ENCODE results near the gene AGO4.
"Not testable (repeated sequence)": the region's sequence is repeated elsewhere in the genome, so short reads cannot be mapped to it uniquely, and the experiment has no call there.

Gene AGO4

GRCh38 chr1:35784364-35784763, 23.5 kb upstream of the AGO4 start:
- not testable (repeated sequence) for H3K9me3 ChIP-seq (ENCODE audit: control insufficient read depth, low read length); H3K4me3 ChIP-seq (ENCODE audit: extremely low read depth, insufficient read depth, low read length, poor library complexity, severe bottlenecking); H3K27ac ChIP-seq (ENCODE audit: low read depth, low read length, severe bottlenecking); H3K4me1 ChIP-seq (ENCODE audit: control insufficient read depth, insufficient read depth, low read length, poor library complexity, severe bottlenecking); H3K36me3 ChIP-seq (ENCODE audit: control insufficient read depth, insufficient read depth, low read length)
- 94 to 100% methylated on average over 1 to 3 of the region's 8 CpGs for WGBS, 2 experiments (ENCODE audit: insufficient coverage in 2 of 2)

DNA sequence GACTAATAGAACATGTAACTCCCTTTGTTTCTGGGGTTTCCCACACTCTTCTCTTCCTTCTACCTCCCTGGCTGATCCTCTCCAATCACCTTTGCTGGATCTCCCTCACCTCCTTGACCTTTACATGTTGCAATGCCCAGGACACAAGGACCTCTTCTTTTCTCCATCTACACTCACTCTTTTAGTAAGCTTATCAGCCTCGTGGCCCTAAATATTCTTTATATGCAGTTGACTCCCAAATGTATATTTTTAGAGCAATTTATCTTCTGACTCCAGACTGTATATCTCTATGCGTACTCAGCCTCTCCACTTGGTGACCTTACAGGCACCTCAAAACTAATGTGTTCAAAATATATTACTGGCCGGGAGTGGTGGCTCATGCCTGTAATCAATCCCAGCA, 19.7 kb upstream of the AGO4 start:
- no peaks in the 10 kb centered on the region for H3K4me1 ChIP-seq (ENCODE audit: control insufficient read depth, insufficient read depth, low read length, poor library complexity, severe bottlenecking)
- 90 to 94% methylated on average over 2 of the region's 3 CpGs for WGBS, 2 experiments (ENCODE audit: insufficient coverage in 2 of 2)

DNA sequence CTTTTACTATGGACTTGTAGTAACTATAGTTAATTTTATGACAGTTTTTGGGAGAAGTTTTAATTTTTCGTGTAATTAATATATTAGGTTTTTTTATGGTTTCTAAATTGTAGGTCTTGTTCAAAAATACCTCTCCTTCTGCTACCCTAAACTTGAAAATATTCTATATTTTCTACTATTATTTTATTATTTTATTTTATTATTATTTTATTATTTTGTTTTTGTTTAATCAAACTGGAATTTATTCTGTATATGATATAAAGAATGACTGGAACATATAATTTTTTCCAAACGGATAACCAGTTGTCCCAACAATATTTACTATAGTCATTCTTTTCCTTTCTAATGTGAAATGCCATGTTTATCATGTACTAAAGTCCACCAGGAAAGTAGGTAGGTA, 17.1 kb upstream of the AGO4 start:
- Histone ChIP-seq H3K27ac (ENCODE audit: low read depth, low read length, severe bottlenecking) (no peak overlapping the region), H3K36me3 (ENCODE audit: control insufficient read depth, insufficient read depth, low read length) (no peaks in the 10 kb centered on the region), H3K9me3 (ENCODE audit: control insufficient read depth, low read length) (no peaks in the 10 kb centered on the region), H3K4me1 (ENCODE audit: control insufficient read depth, insufficient read depth, low read length, poor library complexity, severe bottlenecking) (no peaks in the 10 kb centered on the region), H3K4me3 (ENCODE audit: extremely low read depth, insufficient read depth, low read length, poor library complexity, severe bottlenecking) (no peak overlapping the region)
- no CpG with 5 or more reads among the region's 2 CpGs for WGBS, 2 experiments (ENCODE audit: insufficient coverage in 2 of 2)

More for the DNA sequence above, 19.7 kb upstream of the AGO4 start:
- H3K9me3 ChIP-seq (ENCODE audit: control insufficient read depth, low read length), result no peaks in the 10 kb centered on the region
- no peak overlapping the region for H3K27ac ChIP-seq (ENCODE audit: low read depth, low read length, severe bottlenecking)
- H3K36me3 ChIP-seq (ENCODE audit: control insufficient read depth, insufficient read depth, low read length), result no peaks in the 10 kb centered on the region
- H3K4me3 ChIP-seq (ENCODE audit: extremely low read depth, insufficient read depth, low read length, poor library complexity, severe bottlenecking), result no peak overlapping the region

GRCh38 chr1:35795295-35795694, 12.5 kb upstream of the AGO4 start:
- Histone ChIP-seq H3K36me3 (ENCODE audit: control insufficient read depth, insufficient read depth, low read length) (no peaks in the 10 kb centered on the region), H3K9me3 (ENCODE audit: control insufficient read depth, low read length) (no peaks in the 10 kb centered on the region), H3K4me3 (ENCODE audit: extremely low read depth, insufficient read depth, low read length, poor library complexity, severe bottlenecking) (no peak overlapping the region), H3K27ac (ENCODE audit: low read depth, low read length, severe bottlenecking) (no peak overlapping the region), H3K4me1 (ENCODE audit: control insufficient read depth, insufficient read depth, low read length, poor library complexity, severe bottlenecking) (no peaks in the 10 kb centered on the region)
- 91 to 97% methylated on average over 6 to 7 of the region's 7 CpGs for WGBS, 2 experiments (ENCODE audit: insufficient coverage in 2 of 2)

- Histone ChIP-seq H3K9me3 (ENCODE audit: control insufficient read depth, low read length) (no peaks in the 10 kb centered on the region), H3K4me3 (ENCODE audit: extremely low read depth, insufficient read depth, low read length, poor library complexity, severe bottlenecking) (no peak overlapping the region), H3K36me3 (ENCODE audit: control insufficient read depth, insufficient read depth, low read length) (no peaks in the 10 kb centered on the region), H3K27ac (ENCODE audit: low read depth, low read length, severe bottlenecking) (no peak overlapping the region), H3K4me1 (ENCODE audit: control insufficient read depth, insufficient read depth, low read length, poor library complexity, severe bottlenecking) (no peaks in the 10 kb centered on the region)
- WGBS, 2 experiments (ENCODE audit: insufficient coverage in 2 of 2), result 100% methylated on average over 1 to 2 of the region's 5 CpGs
These were observed 10.4 kb upstream of the AGO4 start for GRCh38 chr1:35797380-35797779.

DNA sequence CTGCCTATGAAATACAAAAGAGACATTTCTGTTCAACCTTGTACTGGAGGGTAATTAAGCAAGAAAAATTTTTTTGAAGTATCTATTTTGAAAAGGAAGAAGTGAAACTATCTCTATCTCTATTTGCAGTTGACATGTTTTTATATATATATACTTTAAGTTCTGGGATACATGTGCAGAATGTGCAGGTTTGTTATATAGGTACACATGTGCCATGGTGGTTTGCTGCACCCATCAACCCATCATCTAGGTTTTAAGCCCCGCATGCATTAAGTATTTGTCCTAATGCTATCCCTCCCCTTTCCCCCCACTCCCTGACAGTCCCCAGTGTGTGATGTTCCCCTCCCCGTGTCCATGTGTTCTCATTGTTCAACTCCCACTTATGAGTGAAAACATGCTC, 9.8 kb upstream of the AGO4 start:
- WGBS, 2 experiments (ENCODE audit: insufficient coverage in 2 of 2), result 75 to 86% methylated on average over 1 of the region's 2 CpGs
- H3K36me3 ChIP-seq (ENCODE audit: control insufficient read depth, insufficient read depth, low read length); H3K4me1 ChIP-seq (ENCODE audit: control insufficient read depth, insufficient read depth, low read length, poor library complexity, severe bottlenecking); H3K27ac ChIP-seq (ENCODE audit: low read depth, low read length, severe bottlenecking); H3K4me3 ChIP-seq (ENCODE audit: extremely low read depth, insufficient read depth, low read length, poor library complexity, severe bottlenecking); H3K9me3 ChIP-seq (ENCODE audit: control insufficient read depth, low read length): not testable (repeated sequence)

GRCh38 chr1:35800167-35800887, 7.5 kb upstream of the AGO4 start:
- H3K9me3 ChIP-seq (ENCODE audit: control insufficient read depth, low read length); H3K4me3 ChIP-seq (ENCODE audit: extremely low read depth, insufficient read depth, low read length, poor library complexity, severe bottlenecking); H3K27ac ChIP-seq (ENCODE audit: low read depth, low read length, severe bottlenecking); H3K36me3 ChIP-seq (ENCODE audit: control insufficient read depth, insufficient read depth, low read length); H3K4me1 ChIP-seq (ENCODE audit: control insufficient read depth, insufficient read depth, low read length, poor library complexity, severe bottlenecking): not testable (repeated sequence)
- WGBS, 2 experiments (ENCODE audit: insufficient coverage in 2 of 2), result 91 to 100% methylated on average over 7 of the region's 11 CpGs

DNA sequence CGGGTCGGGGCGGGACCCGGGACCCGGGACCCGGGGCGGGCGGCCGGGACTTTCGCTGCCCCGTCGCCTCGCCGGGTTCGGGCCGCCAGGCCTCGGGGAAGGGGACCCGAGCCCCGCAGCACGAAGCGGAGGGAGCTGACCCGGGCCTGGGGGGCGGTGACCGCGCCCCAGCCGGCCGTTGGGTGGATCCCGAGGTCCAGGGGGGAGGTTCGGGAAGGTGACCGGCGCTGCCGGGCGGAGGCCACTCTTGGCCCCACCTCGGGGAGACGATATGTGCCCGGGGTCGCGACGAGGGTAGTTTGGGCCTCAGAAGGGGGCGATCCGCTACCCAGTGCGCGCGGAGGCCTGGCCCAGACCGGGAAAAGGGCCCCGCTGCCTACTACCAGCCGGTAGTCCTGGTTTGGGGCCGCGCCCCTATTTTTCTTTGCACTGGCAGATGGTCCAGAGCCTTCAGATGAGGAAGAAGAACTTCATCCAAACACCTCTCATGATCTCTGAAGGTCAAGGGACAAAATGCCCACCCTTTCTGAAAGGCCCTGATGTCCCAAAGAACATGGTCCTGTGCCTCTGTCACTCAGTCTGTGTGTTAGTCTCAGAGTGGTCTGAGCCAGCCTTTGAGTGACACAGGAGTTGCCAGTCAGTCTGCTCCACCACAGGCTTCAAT, 766 bp downstream of the AGO4 start:
- Histone ChIP-seq H3K4me3 (ENCODE audit: extremely low read depth, insufficient read depth, low read length, poor library complexity, severe bottlenecking) (peak overlapping the region; percentile 77), H3K9me3 (ENCODE audit: control insufficient read depth, low read length) (no peaks in the 10 kb centered on the region), H3K36me3 (ENCODE audit: control insufficient read depth, insufficient read depth, low read length) (peaks cover 7% of the 10 kb centered on the region), H3K4me1 (ENCODE audit: control insufficient read depth, insufficient read depth, low read length, poor library complexity, severe bottlenecking) (peaks cover 14% of the 10 kb centered on the region), H3K27ac (ENCODE audit: low read depth, low read length, severe bottlenecking) (peak overlapping the region; percentile 78)
- WGBS, 2 experiments (ENCODE audit: insufficient coverage in 2 of 2), result 0 to 1% methylated on average over 36 to 43 of the region's 49 CpGs

GRCh38 chr1:35809114-35810095, 1.6 kb downstream of the AGO4 start:
- H3K9me3 ChIP-seq (ENCODE audit: control insufficient read depth, low read length), result no peaks in the 10 kb centered on the region
- peaks cover 11% of the 10 kb centered on the region for H3K36me3 ChIP-seq (ENCODE audit: control insufficient read depth, insufficient read depth, low read length)
- peaks cover 14% of the 10 kb centered on the region for H3K4me1 ChIP-seq (ENCODE audit: control insufficient read depth, insufficient read depth, low read length, poor library complexity, severe bottlenecking)
- 61 to 80% methylated on average over 1 to 3 of the region's 7 CpGs for WGBS, 2 experiments (ENCODE audit: insufficient coverage in 2 of 2)
- H3K27ac ChIP-seq (ENCODE audit: low read depth, low read length, severe bottlenecking), result peak overlapping the region; percentile 78
- peak overlapping the region; percentile 77 for H3K4me3 ChIP-seq (ENCODE audit: extremely low read depth, insufficient read depth, low read length, poor library complexity, severe bottlenecking)

- H3K4me1 ChIP-seq (ENCODE audit: control insufficient read depth, insufficient read depth, low read length, poor library complexity, severe bottlenecking), result peaks cover 14% of the 10 kb centered on the region
- H3K27ac ChIP-seq (ENCODE audit: low read depth, low read length, severe bottlenecking), result no peak overlapping the region
- 79% methylated on average over 1 of the region's 2 CpGs; no CpG with 5 or more reads in 1 of the 2 experiments for WGBS, 2 experiments (ENCODE audit: insufficient coverage in 2 of 2)
- no peaks in the 10 kb centered on the region for H3K9me3 ChIP-seq (ENCODE audit: control insufficient read depth, low read length)
- H3K4me3 ChIP-seq (ENCODE audit: extremely low read depth, insufficient read depth, low read length, poor library complexity, severe bottlenecking), result no peak overlapping the region
- H3K36me3 ChIP-seq (ENCODE audit: control insufficient read depth, insufficient read depth, low read length), result peaks cover 11% of the 10 kb centered on the region
These were observed 2.5 kb downstream of the AGO4 start for GRCh38 chr1:35810096-35810881.
